OCI-LY3 (cell line): ENCODE results near the gene CNOT9.

Experiments used
- EZH2phosphoT487 ChIP-seq: fragments of 200-600 bp; shearing (Covaris generic); IDR thresholded peaks from 2 replicates; pipeline ENCODE4 v1.6.1; 2018; ENCODE audit warnings: antibody characterized with exemption, mixed run types, low read depth
- TF ChIP-seq, protein P1 (sequence below): fragments of 200-600, 300-600 bp; sonication (generic); IDR thresholded peaks from 2 replicates; pipeline ENCODE4 v1.5.1; 2014; ENCODE audit warnings: antibody characterized with exemption, low read length, low read depth

- TF ChIP-seq, protein P1, sequence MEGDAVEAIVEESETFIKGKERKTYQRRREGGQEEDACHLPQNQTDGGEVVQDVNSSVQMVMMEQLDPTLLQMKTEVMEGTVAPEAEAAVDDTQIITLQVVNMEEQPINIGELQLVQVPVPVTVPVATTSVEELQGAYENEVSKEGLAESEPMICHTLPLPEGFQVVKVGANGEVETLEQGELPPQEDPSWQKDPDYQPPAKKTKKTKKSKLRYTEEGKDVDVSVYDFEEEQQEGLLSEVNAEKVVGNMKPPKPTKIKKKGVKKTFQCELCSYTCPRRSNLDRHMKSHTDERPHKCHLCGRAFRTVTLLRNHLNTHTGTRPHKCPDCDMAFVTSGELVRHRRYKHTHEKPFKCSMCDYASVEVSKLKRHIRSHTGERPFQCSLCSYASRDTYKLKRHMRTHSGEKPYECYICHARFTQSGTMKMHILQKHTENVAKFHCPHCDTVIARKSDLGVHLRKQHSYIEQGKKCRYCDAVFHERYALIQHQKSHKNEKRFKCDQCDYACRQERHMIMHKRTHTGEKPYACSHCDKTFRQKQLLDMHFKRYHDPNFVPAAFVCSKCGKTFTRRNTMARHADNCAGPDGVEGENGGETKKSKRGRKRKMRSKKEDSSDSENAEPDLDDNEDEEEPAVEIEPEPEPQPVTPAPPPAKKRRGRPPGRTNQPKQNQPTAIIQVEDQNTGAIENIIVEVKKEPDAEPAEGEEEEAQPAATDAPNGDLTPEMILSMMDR = no peak
- TF ChIP-seq EZH2phosphoT487 = no peak
Measured at GRCh38 chr2:218621007-218621406, 52.4 kb downstream of the CNOT9 start.
